Stomach smooth muscle (tissue), 2 donors: Measurements from ENCODE around the gene ZNF385B.
"Not testable (repeated sequence)": the region's sequence is repeated elsewhere in the genome, so short reads cannot be mapped to it uniquely, and the experiment has no call there.

Source experiments
- H3K27ac ChIP-seq: one replicate; pipeline ENCODE4 v1.7.0; 2013; ENCODE audit warnings: mild to moderate bottlenecking, low read length, inconsistent platforms
- H3K27me3 ChIP-seq, 2 donors: one replicate each; pipeline ENCODE4 v1.7.0; 2013; ENCODE audit warnings: low read length in 2 of 2; ENCODE audit not compliant: insufficient read depth in 2 of 2, control insufficient read depth in 1 of 2
- H3K36me3 ChIP-seq, 2 donors: one replicate each; pipeline ENCODE4 v1.7.0; 2013; ENCODE audit warnings: low read length in 2 of 2; ENCODE audit not compliant: control insufficient read depth in 2 of 2, insufficient read depth in 2 of 2
- H3K4me1 ChIP-seq: one replicate; pipeline ENCODE4 v1.7.0; 2013; ENCODE audit warnings: low read length; ENCODE audit not compliant: control insufficient read depth, insufficient read depth
- H3K4me3 ChIP-seq, 2 donors: one replicate each; pipeline ENCODE4 v1.7.0; 2013; ENCODE audit warnings: low read length in 2 of 2
- H3K9ac ChIP-seq, 2 donors: one replicate each; pipeline ENCODE4 v1.7.0; 2013; ENCODE audit warnings: low read length in 2 of 2, mild to moderate bottlenecking in 1 of 2
- H3K9me3 ChIP-seq, 2 donors: one replicate each; pipeline ENCODE4 v1.7.0; 2013; ENCODE audit warnings: low read length in 2 of 2; ENCODE audit not compliant: control insufficient read depth in 2 of 2
- donor health status: healthy.
- donor health status: Pancreatic carcinoma.

The ZNF385B gene

DNA sequence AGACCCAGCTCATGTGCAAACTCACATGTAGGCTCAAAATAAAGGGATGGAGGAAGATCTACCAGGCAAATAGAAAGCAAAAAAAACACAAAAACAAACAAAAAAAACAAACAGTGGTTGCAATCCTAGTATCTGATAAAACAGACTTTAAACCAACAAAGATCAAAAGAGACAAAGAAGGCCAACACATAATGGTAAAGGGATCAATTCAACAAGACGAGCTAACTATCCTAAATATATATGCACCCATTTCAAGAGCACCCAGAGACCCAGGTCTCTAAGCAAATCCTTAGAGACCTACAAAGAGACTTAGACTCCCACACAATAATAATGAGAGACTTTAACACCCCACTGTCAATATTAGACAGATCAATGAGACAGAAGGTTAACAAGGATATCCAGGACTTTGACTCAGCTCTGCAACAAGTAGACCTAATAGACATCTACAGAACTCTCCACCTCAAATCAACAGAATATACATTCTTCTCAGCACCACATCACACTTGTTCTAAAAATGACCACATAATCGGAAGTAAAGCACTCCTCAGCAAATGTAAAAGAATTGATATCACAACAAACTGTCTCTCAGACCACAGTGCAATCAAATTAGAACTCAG, 229.5 kb downstream of the ZNF385B start:
- not testable (repeated sequence) for H3K36me3 ChIP-seq, H3K27ac ChIP-seq, H3K9me3 ChIP-seq, H3K9ac ChIP-seq, H3K27me3 ChIP-seq, H3K4me1 ChIP-seq, H3K4me3 ChIP-seq

DNA sequence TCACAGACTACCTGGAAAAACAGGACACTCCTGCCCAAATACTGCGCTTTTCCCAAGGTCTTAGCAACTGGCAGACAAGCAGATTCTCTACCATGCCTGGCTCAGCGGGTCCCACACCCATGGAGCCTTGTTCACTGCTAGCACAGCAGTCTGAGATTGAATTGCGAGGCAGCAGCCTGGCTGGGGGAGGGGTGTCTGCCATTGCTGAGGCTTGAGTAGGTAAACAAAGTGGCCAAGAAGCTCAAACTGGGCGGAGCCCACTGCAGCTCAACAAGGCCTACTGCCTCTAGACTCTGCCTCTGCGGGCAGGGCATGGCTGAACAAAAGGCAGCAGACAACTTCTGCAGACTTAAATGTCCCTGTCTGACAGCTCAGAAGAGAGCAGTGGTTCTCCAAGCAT, 231.6 kb downstream of the ZNF385B start:
- not testable (repeated sequence) for H3K9ac ChIP-seq, H3K36me3 ChIP-seq, H3K27ac ChIP-seq, H3K27me3 ChIP-seq, H3K9me3 ChIP-seq, H3K4me3 ChIP-seq, H3K4me1 ChIP-seq

DNA sequence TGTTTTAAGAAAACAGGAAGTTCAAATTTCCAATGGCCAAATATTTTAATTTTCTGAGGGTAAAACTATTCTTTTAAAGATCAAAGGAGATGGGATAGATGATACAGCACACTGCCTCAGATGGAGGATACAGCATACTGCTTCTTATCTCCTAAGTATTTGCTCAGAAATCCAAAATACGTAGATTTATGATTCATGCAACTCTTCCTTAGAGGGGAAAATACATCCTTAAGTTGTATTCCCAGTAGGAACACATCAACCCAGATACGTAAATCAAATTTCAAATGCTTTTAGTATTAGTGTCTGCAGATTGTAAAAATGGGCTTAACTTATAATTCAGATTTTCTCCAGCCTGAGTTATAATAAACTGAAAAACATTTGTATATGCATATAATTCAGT, 235.2 kb downstream of the ZNF385B start:
- Histone ChIP-seq H3K4me3 (no peak overlapping the region), H3K36me3 (no peaks in the 10 kb centered on the region), H3K9ac (no peak overlapping the region), H3K27me3 (no peaks in the 10 kb centered on the region), H3K27ac (no peak overlapping the region), H3K9me3 (no peaks in the 10 kb centered on the region), H3K4me1 (peaks cover 4% of the 10 kb centered on the region)

DNA sequence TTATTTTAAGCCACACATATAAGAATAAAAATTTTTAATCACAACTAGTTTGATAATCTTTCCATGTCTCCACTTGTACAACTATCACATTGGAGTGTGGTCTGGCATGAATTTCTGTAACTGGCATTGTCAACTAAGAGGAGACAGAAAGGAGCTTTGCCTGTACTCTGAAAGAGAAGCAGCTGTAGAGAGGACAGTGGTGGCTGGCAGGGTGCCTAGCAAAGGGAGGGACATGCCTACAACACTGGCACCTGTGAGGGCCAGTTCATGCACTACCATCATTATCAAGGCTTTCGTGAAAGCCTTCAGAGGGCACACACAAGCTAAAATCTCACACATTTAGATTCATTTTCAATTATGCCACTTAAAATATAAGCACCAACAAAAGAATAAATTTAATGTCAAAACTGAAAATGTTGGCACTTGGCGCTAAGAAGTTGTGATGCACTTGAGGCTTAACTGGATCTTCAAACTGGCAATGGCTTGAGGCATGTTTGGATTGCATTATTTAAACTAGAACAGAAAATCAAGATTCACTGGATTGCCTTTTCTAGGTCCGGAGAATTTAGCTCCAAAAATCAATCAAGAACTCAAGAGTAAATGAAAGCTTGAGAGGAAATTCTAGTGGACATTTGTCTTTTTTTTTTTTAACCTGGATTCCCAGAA, 238.6 kb downstream of the ZNF385B start:
- Histone ChIP-seq H3K27ac (no peak overlapping the region), H3K27me3 (no peaks in the 10 kb centered on the region), H3K4me3 (no peak overlapping the region), H3K9me3 (no peaks in the 10 kb centered on the region), H3K9ac (no peak overlapping the region), H3K36me3 (no peaks in the 10 kb centered on the region), H3K4me1 (peaks cover 4% of the 10 kb centered on the region)

DNA sequence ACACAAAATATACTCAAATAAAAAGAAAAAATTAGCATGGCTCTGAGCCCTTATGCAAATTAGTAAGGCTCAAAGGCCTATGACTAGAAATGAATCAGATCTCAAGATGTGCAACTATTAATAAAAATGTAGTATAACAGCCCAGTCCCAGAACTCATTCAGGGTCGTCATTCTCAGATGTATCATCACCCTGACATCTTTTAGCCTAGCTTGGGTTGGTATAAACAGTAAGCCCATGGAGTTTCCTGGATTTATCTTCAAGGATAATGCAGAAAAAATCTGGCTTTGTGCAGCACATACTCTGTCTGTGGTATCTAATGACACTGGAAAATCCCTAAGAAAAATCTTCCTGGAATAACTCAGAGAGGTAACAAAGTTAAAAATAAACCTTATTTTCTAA, 239.3 kb downstream of the ZNF385B start:
- Histone ChIP-seq H3K27ac (no peak overlapping the region), H3K4me1 (peaks cover 4% of the 10 kb centered on the region), H3K4me3 (no peak overlapping the region), H3K9ac (no peak overlapping the region), H3K27me3 (no peaks in the 10 kb centered on the region), H3K9me3 (no peaks in the 10 kb centered on the region), H3K36me3 (no peaks in the 10 kb centered on the region)

DNA sequence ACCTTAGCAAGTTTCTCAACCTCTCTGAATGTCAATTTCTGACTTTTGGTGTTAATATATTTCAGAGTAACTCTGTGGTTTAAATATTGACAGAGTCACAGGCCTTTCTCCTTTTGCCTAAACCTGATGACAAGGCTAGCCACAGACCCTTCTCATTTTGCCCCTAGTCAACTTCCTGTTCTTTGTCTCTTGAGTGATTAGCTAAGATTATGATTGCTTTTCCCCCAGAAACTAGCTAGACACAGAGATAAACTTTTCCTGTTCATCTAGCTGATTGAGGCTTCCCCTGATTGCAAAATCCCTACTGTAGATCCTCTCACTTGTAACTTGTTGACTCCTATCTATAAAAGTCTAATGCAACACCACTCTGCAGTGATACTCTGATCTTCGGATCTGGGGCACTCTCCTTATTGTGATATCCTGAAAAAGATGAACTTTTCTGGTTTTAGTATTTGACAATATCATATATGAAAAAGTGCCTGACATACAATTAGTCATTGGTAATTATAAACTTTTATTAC, 241.4 kb downstream of the ZNF385B start:
- H3K4me1 ChIP-seq, result peaks cover 4% of the 10 kb centered on the region
- no peaks in the 10 kb centered on the region for H3K27me3 ChIP-seq
- H3K9me3 ChIP-seq, result no peaks in the 10 kb centered on the region
- H3K4me3 ChIP-seq, result no peak overlapping the region
- no peak overlapping the region for H3K9ac ChIP-seq
- H3K36me3 ChIP-seq, result no peaks in the 10 kb centered on the region
- H3K27ac ChIP-seq, result no peak overlapping the region

DNA sequence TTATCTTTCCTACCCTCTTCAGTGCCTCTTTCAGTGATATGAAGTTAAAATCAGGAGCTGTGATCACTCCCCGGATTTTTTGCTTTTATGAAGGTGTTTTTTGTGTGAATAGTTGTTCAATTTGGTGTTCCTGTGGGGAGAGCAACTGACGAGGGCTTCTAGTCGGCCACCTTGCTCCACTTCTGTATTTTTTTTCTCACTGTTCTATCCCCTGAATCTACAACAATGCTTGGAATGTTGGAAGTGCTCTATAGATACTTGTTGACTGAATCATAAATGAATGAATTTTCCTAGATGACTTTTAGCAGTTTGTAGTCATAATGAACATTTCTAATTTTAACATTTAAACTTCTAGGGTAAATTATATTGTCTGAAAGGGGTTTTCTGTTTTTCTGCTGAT, 247.3 kb downstream of the ZNF385B start:
- Histone ChIP-seq H3K4me1 (peaks cover 4% of the 10 kb centered on the region), H3K9me3 (no peaks in the 10 kb centered on the region), H3K4me3 (no peak overlapping the region), H3K27me3 (no peaks in the 10 kb centered on the region), H3K27ac (no peak overlapping the region), H3K9ac (no peak overlapping the region), H3K36me3 (no peaks in the 10 kb centered on the region)

DNA sequence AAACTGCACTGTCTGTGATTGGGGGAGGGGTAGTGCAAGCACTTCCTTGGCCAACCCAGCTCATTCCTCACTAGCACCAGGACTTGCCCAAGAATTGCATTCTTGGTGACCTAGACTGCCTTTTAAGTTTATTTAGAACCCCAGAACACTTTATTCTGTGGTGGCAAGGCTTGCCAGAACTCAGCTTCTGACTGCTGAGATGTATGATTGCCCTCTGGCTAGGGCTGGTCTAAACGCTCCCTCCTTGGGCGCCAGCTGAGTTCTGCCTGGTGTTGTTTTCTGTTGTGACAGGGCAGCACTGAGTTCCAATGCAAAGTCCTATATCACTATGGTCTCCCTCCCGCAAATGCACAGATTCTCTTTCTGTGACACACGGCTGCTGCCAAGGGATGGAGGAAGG, 247.7 kb downstream of the ZNF385B start:
- peaks cover 4% of the 10 kb centered on the region for H3K4me1 ChIP-seq
- H3K27me3 ChIP-seq, result no peaks in the 10 kb centered on the region
- H3K4me3 ChIP-seq, result no peak overlapping the region
- H3K27ac ChIP-seq, result no peak overlapping the region
- no peaks in the 10 kb centered on the region for H3K9me3 ChIP-seq
- no peaks in the 10 kb centered on the region for H3K36me3 ChIP-seq
- H3K9ac ChIP-seq, result no peak overlapping the region

DNA sequence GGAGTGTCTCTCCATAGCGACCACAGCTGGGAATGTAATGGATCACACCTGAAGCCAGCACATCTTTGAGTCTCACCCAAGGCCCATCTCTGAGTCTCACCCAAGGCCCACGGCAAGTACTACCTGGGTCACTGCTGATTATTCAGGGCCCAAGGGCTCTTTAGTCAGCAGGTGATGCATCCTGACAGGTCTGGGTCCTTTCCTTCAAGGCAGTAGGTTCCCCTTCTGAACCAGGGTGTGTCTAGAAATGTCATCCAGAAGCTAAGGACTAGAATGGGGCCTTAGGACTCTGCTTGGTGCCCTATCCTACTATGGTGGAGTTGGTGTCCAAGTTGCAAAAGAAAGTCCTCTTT, 248.1 kb downstream of the ZNF385B start:
- Histone ChIP-seq H3K27me3 (no peaks in the 10 kb centered on the region), H3K27ac (no peak overlapping the region), H3K9me3 (no peaks in the 10 kb centered on the region), H3K4me3 (no peak overlapping the region), H3K9ac (no peak overlapping the region), H3K36me3 (no peaks in the 10 kb centered on the region), H3K4me1 (peaks cover 4% of the 10 kb centered on the region)

DNA sequence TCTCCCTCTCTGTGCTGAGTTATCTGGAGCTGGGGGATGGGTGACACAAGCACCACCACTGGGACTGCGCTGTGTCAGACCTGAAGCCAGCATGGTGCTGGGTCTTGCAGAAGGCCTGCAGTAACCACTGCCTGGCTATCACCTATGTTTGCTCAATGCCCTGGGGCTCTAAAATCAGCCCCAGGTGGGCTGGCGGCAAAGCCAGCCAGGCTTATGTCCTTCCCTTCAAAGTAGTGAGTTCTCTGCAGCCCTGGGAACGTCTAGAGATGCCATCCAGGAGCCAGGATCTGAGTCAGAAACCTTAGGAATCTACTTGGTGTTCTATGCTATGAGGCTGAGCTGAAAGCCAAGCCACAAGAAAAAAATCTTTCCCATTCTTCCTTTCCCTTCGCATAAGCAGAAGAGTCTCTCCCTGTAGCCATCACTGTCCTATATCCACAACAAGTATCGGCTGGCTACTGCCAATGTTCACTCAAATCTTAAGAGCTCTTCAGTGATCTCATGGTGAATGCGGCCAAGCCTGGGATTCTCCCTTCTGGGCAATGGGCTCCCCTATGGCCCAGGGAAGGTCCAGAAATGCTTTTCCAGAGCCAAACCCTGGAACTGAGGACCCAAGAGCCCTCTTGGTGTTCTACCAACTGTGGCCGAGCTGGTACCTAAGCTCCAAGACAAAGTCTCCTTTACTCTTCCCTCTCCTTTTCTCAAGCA, 248.7 kb downstream of the ZNF385B start:
- Histone ChIP-seq H3K27ac (no peak overlapping the region), H3K9me3 (no peaks in the 10 kb centered on the region), H3K36me3 (no peaks in the 10 kb centered on the region), H3K4me3 (no peak overlapping the region), H3K9ac (no peak overlapping the region), H3K27me3 (no peaks in the 10 kb centered on the region), H3K4me1 (peaks cover 4% of the 10 kb centered on the region)

DNA sequence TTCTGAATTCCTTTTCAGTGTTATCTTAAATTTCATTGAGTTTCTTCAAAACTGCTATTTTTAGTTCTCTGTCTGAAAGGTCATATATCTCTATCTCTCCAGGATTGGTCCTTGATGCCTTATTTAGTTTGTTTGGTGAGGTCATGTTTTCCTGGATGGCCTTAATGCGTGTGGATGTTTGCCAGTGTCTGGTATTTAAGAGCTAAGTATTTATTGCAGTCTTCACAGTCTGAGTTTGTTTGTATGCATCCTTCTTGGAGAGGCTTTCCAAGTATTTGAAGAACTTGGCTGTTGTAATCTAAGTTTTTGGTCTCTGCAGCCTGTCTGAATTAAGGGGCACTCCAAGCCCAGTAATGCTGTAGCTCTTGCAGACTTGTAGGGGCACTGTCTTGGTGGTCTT, 249.3 kb downstream of the ZNF385B start:
- H3K4me3 ChIP-seq, result no peak overlapping the region
- no peak overlapping the region for H3K9ac ChIP-seq
- no peak overlapping the region for H3K27ac ChIP-seq
- H3K4me1 ChIP-seq, result peaks cover 4% of the 10 kb centered on the region
- H3K36me3 ChIP-seq, result no peaks in the 10 kb centered on the region
- H3K27me3 ChIP-seq, result no peaks in the 10 kb centered on the region
- H3K9me3 ChIP-seq, result no peaks in the 10 kb centered on the region
